Measurements from ENCODE around the gene NFE2L1.

NFE2L1 gene

GRCh38 chr17:48038687-48039086 is 9.5 kb upstream of the NFE2L1 start:
- Histone ChIP-seq H3K27ac (no peak overlapping the region), H3K9me3 (replicated peaks in 1 of 11) (no peaks in the 10 kb centered on the region), H3K9ac (no peak overlapping the region), H3K36me3 (no peaks in the 10 kb centered on the region), H3K4me2 (no peak overlapping the region), H3K4me1 (peaks cover 0 to 21% (median 19%) of the 10 kb centered on the region in 10 experiments; a peak in 17 of 20 replicates), H3K4me3 (no peak overlapping the region), H4K20me1 (peaks cover 0 to 24% (median 12%) of the 10 kb centered on the region in 11 experiments; a peak in 10 of 22 replicates), H3K27me3 (peaks cover 54 to 74% (median 66%) of the 10 kb centered on the region in 11 experiments)
- TF ChIP-seq Cebpa-rat (IDR thresholded peaks at IDR 0.05): no peak

- Histone ChIP-seq H4K20me1 (peaks cover 0 to 5% (median 0%) of the 10 kb centered on the region in 11 experiments; a peak in 4 of 22 replicates), H3K9ac (no peak overlapping the region; a peak in 1 of 22 replicates), H3K4me3 (no peak overlapping the region), H3K4me2 (peak overlapping the region in 10 of 11 experiments; percentile 3 to 66 (median 54); a peak in 19 of 22 replicates), H3K9me3 (replicated peaks in 1 of 11) (no peaks in the 10 kb centered on the region), H3K27ac (peak overlapping the region in 1 of 11 experiments; percentile 23; a peak in 1 of 22 replicates), H3K4me1 (peaks cover 19 to 38% (median 31%) of the 10 kb centered on the region in 10 experiments), H3K36me3 (no peaks in the 10 kb centered on the region), H3K27me3 (peaks cover 15 to 29% (median 23%) of the 10 kb centered on the region in 11 experiments)
- TF ChIP-seq Cebpa-rat (IDR thresholded peaks at IDR 0.05): no peak; a peak in 1 of 22 replicates
Measured at GRCh38 chr17:48043176-48043575, 5.0 kb upstream of the NFE2L1 start.

DNA sequence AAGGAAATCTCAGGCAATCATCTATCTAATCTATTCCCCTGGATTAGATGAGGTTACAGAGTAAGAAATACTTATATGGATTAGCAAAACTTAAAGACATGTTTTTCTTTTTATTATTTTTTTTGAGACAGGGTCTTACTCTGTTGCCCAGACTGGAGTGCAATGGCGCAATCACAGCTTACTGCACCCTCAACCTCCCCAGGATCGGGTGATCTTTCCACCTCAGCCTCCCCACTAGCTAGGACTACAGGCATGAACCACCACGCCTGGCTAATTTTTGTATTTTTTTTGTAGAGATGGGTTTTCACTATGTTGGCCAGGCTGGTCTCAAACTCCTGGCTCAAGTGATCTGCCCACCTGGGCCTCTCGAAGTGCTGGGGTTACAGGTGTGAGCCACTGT is 3.3 kb upstream of the NFE2L1 start:
- Histone ChIP-seq H3K9me3 (replicated peaks in 1 of 11) (no peaks in the 10 kb centered on the region), H4K20me1 (peaks cover 0 to 12% (median 3%) of the 10 kb centered on the region in 11 experiments; a peak in 8 of 22 replicates), H3K27me3 (peaks cover 0 to 12% (median 6%) of the 10 kb centered on the region in 11 experiments; a peak in 9 of 22 replicates), H3K4me3 (no peak overlapping the region), H3K9ac (no peak overlapping the region), H3K4me1 (peaks cover 20 to 48% (median 39%) of the 10 kb centered on the region in 10 experiments), H3K27ac (no peak overlapping the region), H3K36me3 (no peaks in the 10 kb centered on the region), H3K4me2 (0 out of 22 replicates have a peak overlapping the region, but pooled peaks of 1 of the 11 experiments have one; percentile 8)
- TF ChIP-seq Cebpa-rat (IDR thresholded peaks at IDR 0.05): no peak

DNA sequence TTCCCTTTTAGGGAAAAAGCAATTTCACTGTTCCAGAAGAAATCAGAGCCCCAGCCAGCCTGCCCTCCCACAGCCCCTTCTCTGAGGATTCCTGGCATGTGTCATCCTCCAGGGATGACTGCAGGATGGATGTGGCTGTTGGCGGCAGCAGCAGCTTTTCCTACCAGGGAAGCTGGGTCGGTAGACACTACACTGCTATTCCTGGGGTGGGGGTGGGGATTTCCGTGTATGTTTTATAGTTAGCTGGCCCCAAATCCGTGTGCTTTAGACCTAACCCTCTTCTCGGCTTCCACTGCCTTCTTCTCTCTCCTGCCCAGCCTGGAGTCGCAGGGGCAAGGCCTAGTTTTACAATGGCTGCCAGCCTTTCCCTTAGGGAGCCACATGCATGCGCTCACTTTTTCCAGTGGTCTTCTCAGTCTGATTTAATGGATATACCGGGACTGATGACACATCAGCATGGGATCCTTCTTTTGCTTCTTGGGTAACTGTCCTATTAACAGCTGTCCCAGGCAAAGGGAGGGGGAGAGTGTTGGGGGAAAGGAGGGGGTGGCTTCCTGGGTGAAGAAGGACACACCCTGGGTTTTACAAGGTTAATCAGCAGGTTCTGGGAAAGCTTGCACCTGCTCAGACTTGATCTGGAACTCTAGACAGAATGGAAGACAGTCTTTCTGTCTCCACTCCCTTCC is 2.7 kb upstream of the NFE2L1 start:
- Histone ChIP-seq H3K27ac (no peak overlapping the region), H3K9ac (no peak overlapping the region), H3K9me3 (replicated peaks in 1 of 11) (no peaks in the 10 kb centered on the region), H3K4me3 (no peak overlapping the region), H3K27me3 (peaks cover 0 to 6% (median under 1%) of the 10 kb centered on the region in 11 experiments; a peak in 4 of 22 replicates), H3K4me2 (peak overlapping the region in 4 of 11 experiments; percentile 16 to 90 (median 89); a peak in 7 of 22 replicates), H4K20me1 (peaks cover 0 to 18% (median 9%) of the 10 kb centered on the region in 11 experiments; a peak in 14 of 22 replicates), H3K4me1 (peaks cover 26 to 54% (median 45%) of the 10 kb centered on the region in 10 experiments), H3K36me3 (peaks cover under 1 to 6% (median 2%) of the 10 kb centered on the region in 11 experiments; a peak in 20 of 22 replicates)
- no peak for TF ChIP-seq Cebpa-rat (IDR thresholded peaks at IDR 0.05)

DNA sequence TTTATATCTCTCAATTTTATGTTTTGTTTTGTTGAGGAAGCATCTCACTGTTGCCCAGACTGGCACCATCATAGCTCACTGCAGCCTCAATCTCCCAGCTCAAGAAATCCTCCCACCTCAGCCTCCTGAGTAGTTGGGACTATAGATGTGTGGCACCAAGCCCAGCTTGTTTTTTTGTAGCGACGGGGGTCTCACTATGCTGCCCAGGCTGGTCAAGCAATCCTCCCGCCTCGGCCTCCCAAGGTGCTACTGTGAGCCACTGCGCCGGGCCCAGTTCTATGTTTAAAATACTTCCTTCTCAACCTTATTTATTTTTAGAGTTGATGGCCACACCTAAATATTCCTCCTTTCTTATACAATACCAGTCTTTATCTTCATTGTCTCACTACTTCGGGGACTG is 1.9 kb upstream of the NFE2L1 start:
- Histone ChIP-seq H3K4me3 (peak overlapping the region in 3 of 10 experiments; percentile 78 to 91 (median 81); a peak in 3 of 20 replicates), H3K4me1 (peaks cover 34 to 63% (median 53%) of the 10 kb centered on the region in 10 experiments), H3K9ac (no peak overlapping the region), H3K36me3 (peaks cover 9 to 14% (median 11%) of the 10 kb centered on the region in 11 experiments), H3K9me3 (replicated peaks in 1 of 11) (no peaks in the 10 kb centered on the region), H3K4me2 (peak overlapping the region; percentile 75 to 94 (median 89)), H3K27me3 (0 out of 22 replicates have a peak, but pooled peaks cover 0 to 6% (median 0%) of the 10 kb centered on the region in 11 experiments), H4K20me1 (peaks cover 8 to 26% (median 17%) of the 10 kb centered on the region in 11 experiments; a peak in 17 of 22 replicates), H3K27ac (no peak overlapping the region)
- no peak for TF ChIP-seq Cebpa-rat (IDR thresholded peaks at IDR 0.05)

- peaks cover 17 to 36% (median 26%) of the 10 kb centered on the region in 11 experiments; a peak in 20 of 22 replicates for H4K20me1 ChIP-seq
- H3K27ac ChIP-seq: peak overlapping the region; percentile 87 to 96 (median 93)
- no peaks in the 10 kb centered on the region for H3K27me3 ChIP-seq
- H3K36me3 ChIP-seq: peaks cover 17 to 23% (median 20%) of the 10 kb centered on the region in 11 experiments
- H3K9ac ChIP-seq: peak overlapping the region; percentile 88 to 97 (median 93)
- TF ChIP-seq Cebpa-rat (IDR thresholded peaks at IDR 0.05): no peak
- peak overlapping the region; percentile 75 to 94 (median 89) for H3K4me2 ChIP-seq
- H3K9me3 ChIP-seq (replicated peaks in 1 of 11): no peaks in the 10 kb centered on the region
- peak overlapping the region; percentile 75 to 93 (median 81) for H3K4me3 ChIP-seq
- H3K4me1 ChIP-seq: peaks cover 44 to 72% (median 62%) of the 10 kb centered on the region in 10 experiments
Measured at GRCh38 chr17:48047113-48047740, 932 bp upstream of the NFE2L1 start.

DNA sequence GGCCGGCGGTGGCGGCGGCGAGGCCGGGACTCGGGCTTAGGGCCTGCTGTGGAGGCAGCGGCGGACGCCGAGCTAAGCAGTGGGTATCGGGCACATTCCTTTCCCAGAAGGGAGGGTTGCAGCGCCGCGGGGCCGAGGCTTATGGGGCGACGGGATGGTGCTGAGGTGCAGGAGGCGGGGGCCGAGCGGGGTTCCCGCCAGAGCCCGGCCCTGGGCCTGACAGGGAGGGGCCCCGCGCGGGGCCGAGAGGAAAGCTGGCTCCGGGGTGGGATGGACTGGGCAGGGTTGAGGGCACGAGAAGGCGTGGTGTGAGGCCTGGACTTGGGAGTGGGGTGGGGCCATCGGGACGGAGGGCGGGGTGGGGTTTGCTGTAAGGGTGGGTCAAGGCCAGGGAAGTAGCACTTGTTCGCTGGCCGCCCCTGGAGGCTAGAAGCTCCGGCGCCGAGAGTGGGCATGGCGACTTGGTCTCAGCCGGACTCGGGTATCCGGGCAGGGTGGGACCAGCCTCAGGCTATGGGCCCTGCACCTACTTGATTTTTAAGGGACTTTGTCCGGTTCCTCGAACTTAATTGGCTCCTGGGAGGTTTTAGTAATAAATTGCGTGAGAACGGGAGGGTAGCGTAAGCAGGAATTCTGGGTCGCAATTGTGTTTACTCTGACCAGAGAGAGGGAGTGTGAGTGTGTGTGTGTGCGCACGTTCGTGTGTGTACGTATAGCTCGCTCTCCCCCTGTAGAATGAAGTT is 396 bp downstream of the NFE2L1 start:
- H3K27me3 ChIP-seq: no peaks in the 10 kb centered on the region
- H3K4me1 ChIP-seq: peaks cover 57 to 75% (median 66%) of the 10 kb centered on the region in 10 experiments
- H3K27ac ChIP-seq: peak overlapping the region; percentile 87 to 96 (median 93)
- TF ChIP-seq Cebpa-rat (IDR thresholded peaks at IDR 0.05): no peak
- peaks cover 27 to 37% (median 33%) of the 10 kb centered on the region in 11 experiments for H3K36me3 ChIP-seq
- H3K4me2 ChIP-seq: peak overlapping the region; percentile 69 to 96 (median 86)
- H3K9me3 ChIP-seq (replicated peaks in 1 of 11): no peaks in the 10 kb centered on the region
- peak overlapping the region; percentile 75 to 93 (median 81) for H3K4me3 ChIP-seq
- peak overlapping the region; percentile 88 to 97 (median 93) for H3K9ac ChIP-seq
- peaks cover 30 to 49% (median 40%) of the 10 kb centered on the region in 11 experiments for H4K20me1 ChIP-seq

- Histone ChIP-seq H3K4me3 (peak overlapping the region in 4 of 10 experiments; percentile 44 to 81 (median 76); a peak in 10 of 20 replicates), H3K27ac (peak overlapping the region in 5 of 11 experiments; percentile 12 to 96 (median 47); a peak in 8 of 22 replicates), H3K9me3 (replicated peaks in 1 of 11) (no peaks in the 10 kb centered on the region), H3K9ac (peak overlapping the region in 10 of 11 experiments; percentile 65 to 97 (median 92); a peak in 15 of 22 replicates), H3K4me1 (peaks cover 74 to 83% (median 80%) of the 10 kb centered on the region in 10 experiments), H3K27me3 (no peaks in the 10 kb centered on the region), H3K4me2 (peak overlapping the region; percentile 69 to 96 (median 86)), H3K36me3 (peaks cover 48 to 62% (median 58%) of the 10 kb centered on the region in 11 experiments), H4K20me1 (peaks cover 57 to 76% (median 65%) of the 10 kb centered on the region in 11 experiments)
- no peak for TF ChIP-seq Cebpa-rat (IDR thresholded peaks at IDR 0.05)
Measured at GRCh38 chr17:48051283-48051682, 3.1 kb downstream of the NFE2L1 start.

All from BLaER1 treated with 17β-estradiol and CSF1 and Interleukin-3, amounts not matched to agents 10 nM and 100 nM (cell line).